Measurements from ENCODE around the gene PLXDC2. TPM values are rescaled to one million over a fixed set of nuclear protein-coding genes. Genes with fewer than 3 reads are reported as not detected.

PLXDC2 gene
- total RNA-seq, 1 donor from 2014 or later: 143 TPM

DNA sequence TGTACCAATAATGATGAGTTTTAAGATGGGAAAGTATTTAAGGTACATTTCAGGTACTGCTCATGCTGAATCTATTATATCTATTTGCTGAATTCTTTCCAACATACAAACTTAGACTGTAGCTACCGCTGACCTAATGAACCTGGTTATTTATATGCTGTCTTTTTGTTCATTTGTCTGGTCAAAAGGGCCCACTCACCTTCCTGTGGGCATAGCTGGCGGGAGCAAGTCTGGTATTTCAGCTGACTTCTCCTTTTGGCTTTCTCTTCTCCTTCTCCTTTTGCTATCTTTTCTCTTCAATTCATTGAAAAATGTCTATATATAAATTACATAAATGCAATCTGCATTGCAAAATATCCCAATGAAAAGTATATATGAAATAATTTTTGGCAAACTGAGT is 9.5 kb downstream of the PLXDC2 start:
- Histone ChIP-seq H3K4me1 (peaks cover 57% of the 10 kb centered on the region), H3K9me3 (no peaks in the 10 kb centered on the region), H3K36me3 (no peaks in the 10 kb centered on the region), H3K27ac (peak overlapping the region; percentile 60), H3K27me3 (ENCODE audit: low read depth) (no peaks in the 10 kb centered on the region), H3K4me3 (no peak overlapping the region)
- TF ChIP-seq, protein P1, sequence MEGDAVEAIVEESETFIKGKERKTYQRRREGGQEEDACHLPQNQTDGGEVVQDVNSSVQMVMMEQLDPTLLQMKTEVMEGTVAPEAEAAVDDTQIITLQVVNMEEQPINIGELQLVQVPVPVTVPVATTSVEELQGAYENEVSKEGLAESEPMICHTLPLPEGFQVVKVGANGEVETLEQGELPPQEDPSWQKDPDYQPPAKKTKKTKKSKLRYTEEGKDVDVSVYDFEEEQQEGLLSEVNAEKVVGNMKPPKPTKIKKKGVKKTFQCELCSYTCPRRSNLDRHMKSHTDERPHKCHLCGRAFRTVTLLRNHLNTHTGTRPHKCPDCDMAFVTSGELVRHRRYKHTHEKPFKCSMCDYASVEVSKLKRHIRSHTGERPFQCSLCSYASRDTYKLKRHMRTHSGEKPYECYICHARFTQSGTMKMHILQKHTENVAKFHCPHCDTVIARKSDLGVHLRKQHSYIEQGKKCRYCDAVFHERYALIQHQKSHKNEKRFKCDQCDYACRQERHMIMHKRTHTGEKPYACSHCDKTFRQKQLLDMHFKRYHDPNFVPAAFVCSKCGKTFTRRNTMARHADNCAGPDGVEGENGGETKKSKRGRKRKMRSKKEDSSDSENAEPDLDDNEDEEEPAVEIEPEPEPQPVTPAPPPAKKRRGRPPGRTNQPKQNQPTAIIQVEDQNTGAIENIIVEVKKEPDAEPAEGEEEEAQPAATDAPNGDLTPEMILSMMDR (IDR thresholded peaks at IDR 0.05): no peak
- peak; percentile 43 to 61 for ATAC-seq
- no peak for DNase-seq
- intact Hi-C loops (cut with DNase I): no loop called here

DNA sequence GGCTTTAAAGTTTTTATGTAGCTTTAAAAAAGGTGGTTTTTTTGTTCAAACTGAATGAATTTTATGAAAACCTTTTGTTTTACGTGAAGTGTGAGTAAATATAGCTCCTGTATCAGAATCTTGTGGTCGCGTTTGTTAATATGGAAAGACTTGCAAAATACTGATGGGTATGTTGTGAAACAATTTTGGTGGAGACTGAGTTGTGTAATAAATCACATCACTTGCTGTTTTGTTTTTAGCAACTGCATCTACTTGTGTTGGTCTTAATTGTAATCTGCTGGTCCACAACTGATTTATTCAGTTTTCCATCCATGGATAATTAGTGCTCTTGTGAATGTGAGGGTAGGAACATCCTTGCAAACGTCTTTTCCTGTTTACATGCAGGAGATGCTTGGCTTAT is 10.5 kb downstream of the PLXDC2 start:
- intact Hi-C loops (cut with DNase I): no loop called here
- Histone ChIP-seq H3K4me1 (peaks cover 47% of the 10 kb centered on the region), H3K36me3 (no peaks in the 10 kb centered on the region), H3K27me3 (ENCODE audit: low read depth) (no peaks in the 10 kb centered on the region), H3K9me3 (no peaks in the 10 kb centered on the region), H3K27ac (peak overlapping the region; percentile 60), H3K4me3 (peak overlapping the region; percentile 12)
- TF ChIP-seq, protein P1 (IDR thresholded peaks at IDR 0.05): no peak
- DNase-seq: no peak
- no peak for ATAC-seq

DNA sequence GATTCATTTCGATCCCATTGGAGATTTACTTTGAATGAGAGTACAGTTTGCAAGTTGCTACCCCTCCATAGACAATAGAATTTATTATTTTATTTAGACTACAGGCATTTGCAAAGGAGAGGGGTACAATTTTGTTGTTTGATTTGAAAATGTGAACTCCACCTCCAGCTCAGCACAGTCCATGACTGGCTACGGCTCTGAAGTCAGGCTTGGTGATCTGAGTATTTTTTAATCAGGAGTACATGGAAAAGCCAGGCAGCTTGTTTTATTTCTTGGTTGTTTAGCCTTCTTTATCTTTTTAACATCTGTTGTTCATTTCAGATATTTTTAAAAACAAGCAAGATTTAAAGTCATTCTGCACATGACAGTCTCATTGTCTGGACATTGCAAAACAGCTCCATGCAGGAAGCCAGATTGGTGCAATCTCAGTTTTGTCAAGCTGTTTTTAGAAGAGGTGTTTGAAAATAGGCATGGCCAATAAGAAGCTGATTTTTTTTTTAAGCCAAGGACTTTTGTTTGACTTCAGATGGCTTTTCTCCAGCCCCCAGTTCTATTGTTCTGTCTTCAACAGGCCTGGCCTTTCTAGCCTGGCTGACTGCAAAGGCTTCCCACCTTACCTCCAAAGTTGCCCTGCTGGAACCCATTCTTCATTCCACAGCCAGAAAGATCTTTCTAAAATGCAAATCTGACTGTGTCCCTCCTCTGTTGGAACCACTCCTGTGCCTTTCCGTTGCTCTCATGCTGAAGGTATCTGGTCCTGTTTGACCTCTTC is 12.2 kb downstream of the PLXDC2 start:
- TF ChIP-seq, protein P1 (IDR thresholded peaks at IDR 0.05): no peak
- ATAC-seq: peak; percentile 34 to 38
- intact Hi-C loops (cut with DNase I): no loop called here
- DNase-seq: no peak
- peaks cover 54% of the 10 kb centered on the region for H3K4me1 ChIP-seq
- no peaks in the 10 kb centered on the region for H3K9me3 ChIP-seq
- no peak overlapping the region for H3K4me3 ChIP-seq
- peak overlapping the region; percentile 20 for H3K27ac ChIP-seq
- H3K27me3 ChIP-seq (ENCODE audit: low read depth): no peaks in the 10 kb centered on the region
- no peaks in the 10 kb centered on the region for H3K36me3 ChIP-seq

DNA sequence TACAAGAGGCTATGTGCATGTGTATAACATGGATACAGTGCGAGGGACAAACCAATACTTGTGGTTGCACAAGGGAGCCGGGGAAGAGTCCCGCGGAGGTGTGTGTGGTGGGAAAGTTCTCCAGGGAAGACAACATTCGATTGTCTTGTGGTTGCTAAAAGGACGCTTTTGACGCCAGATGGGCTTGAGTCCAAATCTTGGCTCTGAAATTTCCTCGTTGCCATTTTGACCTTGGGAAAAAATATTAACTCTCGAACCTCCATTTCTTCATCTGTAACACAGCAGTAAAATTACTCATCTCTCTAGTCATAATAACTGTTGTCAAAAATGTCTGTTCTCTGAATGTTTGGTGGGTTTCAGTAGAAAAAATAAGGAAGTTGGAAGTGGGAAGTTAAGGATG is 16.5 kb downstream of the PLXDC2 start:
- ATAC-seq (peak; percentile 39 to 41), DNase-seq (no peak)
- TF ChIP-seq, protein P1 (IDR thresholded peaks at IDR 0.05): no peak
- no peak overlapping the region for H3K4me3 ChIP-seq
- no peaks in the 10 kb centered on the region for H3K9me3 ChIP-seq
- intact Hi-C loops (cut with DNase I): no loop called here
- H3K36me3 ChIP-seq: no peaks in the 10 kb centered on the region
- H3K27ac ChIP-seq: no peak overlapping the region
- H3K27me3 ChIP-seq (ENCODE audit: low read depth): no peaks in the 10 kb centered on the region
- peaks cover 41% of the 10 kb centered on the region for H3K4me1 ChIP-seq

DNA sequence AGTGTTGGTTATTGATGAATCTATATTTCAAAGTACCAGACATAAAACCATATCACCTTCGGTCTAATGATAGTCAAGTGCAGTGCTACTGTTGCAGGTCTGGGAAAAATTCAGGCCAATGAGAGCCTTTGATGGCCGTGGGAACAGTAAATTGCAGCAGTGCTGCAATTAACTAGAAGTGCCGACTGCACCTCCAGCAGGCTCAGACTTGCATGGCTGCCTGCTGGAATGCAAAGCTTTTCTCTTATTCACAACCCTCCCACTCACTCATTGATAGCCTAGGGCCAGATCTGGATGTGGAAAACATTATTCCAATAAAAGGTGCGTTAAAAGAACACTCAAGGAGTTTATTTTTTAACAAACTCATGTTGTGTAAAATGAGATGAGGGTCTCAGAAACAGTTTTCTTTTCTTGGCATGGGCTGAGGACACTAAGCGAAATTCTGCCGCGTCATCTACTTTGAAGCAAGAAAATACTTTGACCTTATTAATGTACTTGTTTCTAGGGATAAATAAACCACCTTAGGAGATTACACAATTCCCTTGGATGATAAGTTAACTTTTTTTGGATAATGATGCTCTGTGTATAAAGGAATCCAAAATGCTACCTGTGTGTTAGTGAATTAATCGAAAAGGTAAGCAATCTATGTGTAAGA is 17.1 kb downstream of the PLXDC2 start:
- TF ChIP-seq, protein P1 (IDR thresholded peaks at IDR 0.05): no peak
- intact Hi-C loops (cut with DNase I): no loop called here
- DNase-seq: no peak
- Histone ChIP-seq H3K9me3 (no peaks in the 10 kb centered on the region), H3K27me3 (ENCODE audit: low read depth) (no peaks in the 10 kb centered on the region), H3K4me3 (no peak overlapping the region), H3K36me3 (no peaks in the 10 kb centered on the region), H3K27ac (no peak overlapping the region), H3K4me1 (peaks cover 35% of the 10 kb centered on the region)
- peak; percentile 7 to 8 for ATAC-seq

Data from lower lobe of right lung (tissue), 2 donors.